ENCODE measurements around the gene RIPK3. TPM values are rescaled to one million over a fixed set of nuclear protein-coding genes. Genes with fewer than 3 reads are reported as not detected.
"Not testable (repeated sequence)": the region's sequence is repeated elsewhere in the genome, so short reads cannot be mapped to it uniquely, and the experiment has no call there.

Gene RIPK3
- polyA plus RNA-seq, 6 donors from 2014 or later: 7.7 to 12.9 (median 9.3) TPM; not detected in 1

GRCh38 chr14:24366721-24367513, 27.1 kb upstream of the RIPK3 start:
- H3K4me3 Mint-ChIP-seq: peak overlapping the region; percentile 77 to 97 (median 88)
- DNase-seq: peak; percentile 96
- H3K9me3 Mint-ChIP-seq: no peaks in the 10 kb centered on the region
- peak; percentile 76 to 78 for ATAC-seq (ENCODE audit: low read depth in 2 of 2)
- peaks cover 34 to 38% (median 35%) of the 10 kb centered on the region in 3 donors for H3K4me1 Mint-ChIP-seq
- no peaks in the 10 kb centered on the region for H3K36me3 Mint-ChIP-seq
- H3K27me3 Mint-ChIP-seq: peaks cover 0 to 26% (median 4%) of the 10 kb centered on the region in 3 donors
- peak overlapping the region; percentile 87 to 97 (median 92) for H3K27ac Mint-ChIP-seq

DNA sequence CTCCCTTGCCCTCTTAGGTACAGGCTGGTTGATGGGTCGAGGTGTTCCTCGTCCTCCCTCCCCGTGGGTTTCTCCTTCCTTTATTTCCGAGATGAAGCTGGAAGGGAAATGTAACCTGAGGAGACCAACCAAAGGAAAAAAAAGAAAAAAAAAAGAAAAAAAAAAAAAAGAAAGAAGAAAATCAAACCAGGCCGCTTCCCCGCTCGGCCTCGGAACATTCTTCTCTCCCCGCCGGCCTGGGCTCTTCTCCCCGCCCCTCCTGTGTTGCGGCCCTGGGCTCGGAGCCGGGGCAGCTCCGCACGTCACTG, 26.6 kb upstream of the RIPK3 start:
- Mint-ChIP-seq H3K36me3 (no peaks in the 10 kb centered on the region), H3K27me3 (peaks cover 0 to 31% (median 8%) of the 10 kb centered on the region in 3 donors), H3K4me1 (peaks cover 34 to 38% (median 35%) of the 10 kb centered on the region in 3 donors), H3K9me3 (no peaks in the 10 kb centered on the region), H3K27ac (peak overlapping the region in 4 of 6 donors; percentile 87 to 97 (median 91)), H3K4me3 (peak overlapping the region; percentile 36 to 97 (median 86))
- DNase-seq (no peak), ATAC-seq (ENCODE audit: low read depth in 2 of 2) (no peak)

DNA sequence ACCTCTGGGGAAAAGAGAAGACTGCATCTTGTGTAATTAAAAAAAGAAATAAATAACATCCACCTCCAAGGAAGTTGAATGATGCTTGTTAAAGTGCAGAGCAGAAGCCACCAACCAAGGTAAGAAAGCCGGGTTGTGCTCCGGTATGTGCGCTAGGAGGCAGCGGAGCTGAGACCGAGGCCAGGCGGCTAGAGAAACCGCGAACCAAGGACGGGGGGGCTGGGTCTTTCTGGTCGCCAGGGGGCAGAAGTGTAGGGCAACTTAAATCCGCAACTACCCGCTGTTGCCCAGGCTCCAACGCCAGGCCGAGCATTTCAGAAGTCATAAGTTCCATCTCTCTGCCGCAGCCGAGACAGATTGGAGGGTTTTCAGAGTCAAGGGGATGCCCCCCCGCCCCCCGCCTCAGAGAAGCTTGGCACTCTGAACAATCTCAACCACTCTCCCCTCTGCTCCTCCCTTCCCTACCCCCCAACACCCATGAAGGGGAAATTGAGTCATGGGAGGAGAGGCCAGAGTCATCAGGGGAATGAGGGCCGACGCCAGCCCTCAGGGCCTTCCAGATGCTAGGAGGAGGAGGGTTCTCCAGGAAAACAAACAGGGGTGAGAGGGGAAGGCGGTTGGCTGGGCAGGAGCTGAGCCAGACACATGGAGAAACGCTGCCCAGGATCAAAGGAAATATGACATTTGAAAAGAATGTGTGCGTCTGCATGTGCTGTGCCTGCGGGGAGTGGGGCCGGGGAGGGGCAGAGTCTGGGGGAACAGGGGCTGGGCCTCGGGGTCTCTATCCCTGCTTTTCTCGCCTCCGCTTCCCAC, 26.0 kb upstream of the RIPK3 start:
- no peaks in the 10 kb centered on the region for H3K9me3 Mint-ChIP-seq
- H3K4me3 Mint-ChIP-seq: peak overlapping the region; percentile 80 to 97 (median 86)
- peaks cover 34 to 38% (median 35%) of the 10 kb centered on the region in 3 donors for H3K4me1 Mint-ChIP-seq
- H3K36me3 Mint-ChIP-seq: no peaks in the 10 kb centered on the region
- H3K27ac Mint-ChIP-seq: peak overlapping the region; percentile 87 to 97 (median 91)
- DNase-seq (peak; percentile 88), ATAC-seq (ENCODE audit: low read depth in 2 of 2) (peak; percentile 61 to 67)
- peaks cover 0 to 37% (median 10%) of the 10 kb centered on the region in 3 donors for H3K27me3 Mint-ChIP-seq

DNA sequence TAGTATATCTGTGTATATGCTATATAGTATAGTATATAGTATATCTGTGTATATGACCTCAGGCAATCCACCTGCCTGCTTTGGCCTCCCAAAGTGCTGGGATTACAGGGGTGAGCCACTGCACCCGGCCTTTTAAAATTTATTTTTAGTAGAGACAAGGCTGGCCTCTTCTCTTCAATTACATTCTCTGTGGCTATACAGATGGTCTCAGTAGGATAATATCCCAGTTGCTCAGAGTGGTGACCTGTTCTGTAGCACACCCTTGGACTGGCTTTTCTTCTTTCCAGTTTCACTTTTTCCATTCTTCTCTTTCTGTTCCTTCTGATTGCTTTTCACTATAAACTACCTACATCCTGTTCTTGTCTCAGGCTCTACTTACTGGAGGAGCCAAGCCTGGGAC, 25.1 kb upstream of the RIPK3 start:
- Mint-ChIP-seq H3K9me3 (no peaks in the 10 kb centered on the region), H3K4me1 (peaks cover 34 to 38% (median 35%) of the 10 kb centered on the region in 3 donors), H3K4me3 (no peak overlapping the region), H3K27ac (no peak overlapping the region), H3K36me3 (no peaks in the 10 kb centered on the region), H3K27me3 (peaks cover 0 to 41% (median 10%) of the 10 kb centered on the region in 3 donors)
- DNase-seq (no peak), ATAC-seq (ENCODE audit: low read depth in 2 of 2) (no peak)

GRCh38 chr14:24363401-24363800, 23.6 kb upstream of the RIPK3 start:
- ATAC-seq (ENCODE audit: low read depth in 2 of 2) (no peak), DNase-seq (no peak)
- Mint-ChIP-seq H3K27me3 (peaks cover 0 to 41% (median 10%) of the 10 kb centered on the region in 3 donors), H3K27ac (no peak overlapping the region), H3K9me3 (no peaks in the 10 kb centered on the region), H3K4me1 (peaks cover 29 to 33% (median 29%) of the 10 kb centered on the region in 3 donors), H3K4me3 (no peak overlapping the region), H3K36me3 (no peaks in the 10 kb centered on the region)

GRCh38 chr14:24362241-24362960, 22.6 kb upstream of the RIPK3 start:
- Mint-ChIP-seq H3K4me3 (no peak overlapping the region), H3K4me1 (peaks cover 19 to 23% (median 19%) of the 10 kb centered on the region in 3 donors), H3K27ac (no peak overlapping the region), H3K36me3 (no peaks in the 10 kb centered on the region), H3K27me3 (peaks cover 0 to 40% (median 11%) of the 10 kb centered on the region in 3 donors), H3K9me3 (no peaks in the 10 kb centered on the region)
- no peak for DNase-seq
- ATAC-seq (ENCODE audit: low read depth in 2 of 2): no peak

GRCh38 chr14:24361326-24361725, 21.5 kb upstream of the RIPK3 start:
- no peak overlapping the region for H3K27ac Mint-ChIP-seq
- no peaks in the 10 kb centered on the region for H3K9me3 Mint-ChIP-seq
- H3K4me1 Mint-ChIP-seq: peaks cover 8 to 14% (median 12%) of the 10 kb centered on the region in 3 donors
- no peak for DNase-seq
- H3K27me3 Mint-ChIP-seq: peaks cover 0 to 38% (median 14%) of the 10 kb centered on the region in 3 donors
- H3K4me3 Mint-ChIP-seq: no peak overlapping the region
- no peak for ATAC-seq (ENCODE audit: low read depth in 2 of 2)
- H3K36me3 Mint-ChIP-seq: no peaks in the 10 kb centered on the region

- Mint-ChIP-seq H3K9me3 (no peaks in the 10 kb centered on the region), H3K27me3 (peaks cover 0 to 38% (median 10%) of the 10 kb centered on the region in 3 donors), H3K4me1 (peaks cover 0 to 3% (median 3%) of the 10 kb centered on the region in 3 donors), H3K4me3 (no peak overlapping the region), H3K27ac (no peak overlapping the region), H3K36me3 (no peaks in the 10 kb centered on the region)
- DNase-seq: no peak
- no peak for ATAC-seq (ENCODE audit: low read depth in 2 of 2)
Observed at GRCh38 chr14:24360281-24360680, 20.5 kb upstream of the RIPK3 start.

DNA sequence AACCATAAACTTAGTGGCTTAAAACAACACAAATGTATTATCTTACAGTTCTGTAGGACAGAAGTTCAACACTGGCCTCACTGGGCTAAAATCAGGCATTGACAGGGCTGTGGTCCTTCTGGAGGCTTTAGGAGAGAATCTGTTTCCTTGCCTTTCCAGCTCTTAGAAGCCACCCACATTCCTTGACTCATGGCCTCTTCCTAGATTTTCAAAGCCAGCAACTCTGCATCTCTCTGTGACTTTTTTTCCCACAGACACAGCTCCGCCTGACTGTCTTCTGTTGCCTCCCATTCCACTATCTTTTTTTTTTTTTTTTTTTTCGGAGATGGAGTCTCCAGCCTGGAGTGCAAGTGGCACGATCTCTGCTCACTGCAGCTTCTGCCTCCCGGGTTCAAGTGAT, 16.4 kb upstream of the RIPK3 start:
- Mint-ChIP-seq H3K4me1 (peaks cover 0 to 5% (median 0%) of the 10 kb centered on the region in 3 donors), H3K36me3 (no peaks in the 10 kb centered on the region), H3K27ac (no peak overlapping the region), H3K27me3 (peaks cover 22 to 50% (median 33%) of the 10 kb centered on the region in 3 donors), H3K4me3 (no peak overlapping the region), H3K9me3 (no peaks in the 10 kb centered on the region)
- no peak for DNase-seq
- ATAC-seq (ENCODE audit: low read depth in 2 of 2): no peak

GRCh38 chr14:24355009-24355408, 15.2 kb upstream of the RIPK3 start:
- no peaks in the 10 kb centered on the region for H3K36me3 Mint-ChIP-seq
- H3K9me3 Mint-ChIP-seq: no peaks in the 10 kb centered on the region
- peaks cover 0 to 5% (median 0%) of the 10 kb centered on the region in 3 donors for H3K4me1 Mint-ChIP-seq
- ATAC-seq (ENCODE audit: low read depth in 2 of 2) (no peak), DNase-seq (no peak)
- peaks cover 25 to 47% (median 45%) of the 10 kb centered on the region in 3 donors for H3K27me3 Mint-ChIP-seq
- H3K27ac Mint-ChIP-seq: no peak overlapping the region
- H3K4me3 Mint-ChIP-seq: no peak overlapping the region

DNA sequence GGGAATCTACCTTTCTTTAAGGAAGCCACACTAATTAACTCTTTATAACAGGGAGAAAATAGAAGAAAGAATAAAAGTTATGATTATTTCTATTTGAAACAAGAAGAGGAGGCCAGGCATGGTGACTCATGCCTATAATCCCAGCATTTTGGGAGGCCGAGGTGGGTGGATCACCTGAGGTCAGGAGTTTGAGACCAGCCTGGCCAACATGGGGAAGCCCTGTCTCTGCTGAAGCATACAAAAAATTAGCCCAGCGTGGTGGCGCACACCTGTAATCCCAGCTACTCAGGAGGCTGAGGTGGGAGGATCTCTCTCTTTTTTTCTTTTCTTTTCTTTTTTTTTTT, 14.7 kb upstream of the RIPK3 start:
- H3K9me3 Mint-ChIP-seq; H3K36me3 Mint-ChIP-seq; H3K27ac Mint-ChIP-seq; ATAC-seq (ENCODE audit: low read depth in 2 of 2); H3K4me3 Mint-ChIP-seq; H3K4me1 Mint-ChIP-seq; DNase-seq: not testable (repeated sequence)
- peaks cover 31 to 52% (median 50%) of the 10 kb centered on the region in 3 donors for H3K27me3 Mint-ChIP-seq

GRCh38 chr14:24353559-24354481, 14.0 kb upstream of the RIPK3 start:
- peak overlapping the region in 1 of 6 donors; percentile 56 for H3K27ac Mint-ChIP-seq
- no peaks in the 10 kb centered on the region for H3K36me3 Mint-ChIP-seq
- ATAC-seq (ENCODE audit: low read depth in 2 of 2) (no peak), DNase-seq (no peak)
- H3K9me3 Mint-ChIP-seq: no peaks in the 10 kb centered on the region
- peaks cover 33 to 56% (median 55%) of the 10 kb centered on the region in 3 donors for H3K27me3 Mint-ChIP-seq
- H3K4me3 Mint-ChIP-seq: no peak overlapping the region
- H3K4me1 Mint-ChIP-seq: peaks cover 0 to 5% (median 0%) of the 10 kb centered on the region in 3 donors

Data from naive B cell (primary cell).